HS-27A (cell line): Measurements from ENCODE around the gene SPOP.
A peak's percentile ranks its signal among the peaks of the same experiment; 100 is the strongest.
"Not testable (repeated sequence)": the region's sequence is repeated elsewhere in the genome, so short reads cannot be mapped to it uniquely, and the experiment has no call there.

Experiments
- DNase-seq: peaks from one replicate; pipeline ENCODE4 v3.0.0-alpha.2; 2012; ENCODE audit warnings: low read depth, missing footprints

The SPOP gene

GRCh38 chr17:49677933-49678847 lies at the start of gene SPOP:
Gene SPOP (minus strand): TSS chr17:49678097. CDS start chr17:49622810, 55,287 bp downstream.
- peak; percentile 97 for DNase-seq

- no peak for DNase-seq
These were observed 49.5 kb upstream of the SPOP start for GRCh38 chr17:49727380-49727779.

GRCh38 chr17:49725452-49726130 lies 47.7 kb upstream of the SPOP start:
- DNase-seq = no peak

- DNase-seq = not testable (repeated sequence)
These were observed 46.7 kb upstream of the SPOP start for GRCh38 chr17:49724552-49724951.

GRCh38 chr17:49723423-49723822 lies 45.5 kb upstream of the SPOP start:
- DNase-seq = no peak

- no peak for DNase-seq
These were observed 44.2 kb upstream of the SPOP start for GRCh38 chr17:49722066-49722465.

GRCh38 chr17:49717371-49717861 lies 39.5 kb upstream of the SPOP start:
- no peak for DNase-seq

GRCh38 chr17:49716668-49717364 lies 38.9 kb upstream of the SPOP start:
- no peak for DNase-seq

GRCh38 chr17:49715717-49716279 lies 37.9 kb upstream of the SPOP start:
- DNase-seq = no peak

- DNase-seq = no peak
These were observed 37.3 kb upstream of the SPOP start for GRCh38 chr17:49715216-49715615.

GRCh38 chr17:49708515-49709183 lies 30.8 kb upstream of the SPOP start:
- DNase-seq = no peak

GRCh38 chr17:49707608-49708514 lies 30.0 kb upstream of the SPOP start, which contains the start of gene SLC35B1:
Gene SLC35B1 (minus strand): TSS chr17:49707964. CDS start chr17:49707833, 131 bp downstream.
- DNase-seq = peak; percentile 95

- DNase-seq = no peak
These were observed 29.3 kb upstream of the SPOP start for GRCh38 chr17:49707246-49707607.

GRCh38 chr17:49705254-49705653 lies 27.4 kb upstream of the SPOP start:
- DNase-seq = no peak

- no peak for DNase-seq
These were observed 25.8 kb upstream of the SPOP start for GRCh38 chr17:49703557-49704277.

- no peak for DNase-seq
These were observed 23.1 kb upstream of the SPOP start for GRCh38 chr17:49700960-49701359.

GRCh38 chr17:49699966-49700575 lies 22.2 kb upstream of the SPOP start:
- no peak for DNase-seq

GRCh38 chr17:49698005-49698404 lies 20.1 kb upstream of the SPOP start:
- no peak for DNase-seq

- no peak for DNase-seq
These were observed 18.4 kb upstream of the SPOP start for GRCh38 chr17:49696233-49696761.
